LNCaP clone FGC (cell line): ENCODE measurements around the gene CIT.
"Not testable (repeated sequence)": the region's sequence is repeated elsewhere in the genome, so short reads cannot be mapped to it uniquely, and the experiment has no call there.

Experiments used
- DNase-seq: peaks from one replicate; pipeline ENCODE4 v3.0.0-alpha.2; 2011; ENCODE audit warnings: low read depth
- H3K4me3 ChIP-seq: 2 replicates; pipeline ENCODE4 v1.5.1; 2011; ENCODE audit warnings: mild to moderate bottlenecking, low read depth, low read length, control low read depth
- TF ChIP-seq, protein P1 (sequence below): IDR thresholded peaks from 2 replicates; pipeline ENCODE4 v1.5.1; 2012; ENCODE audit warnings: mild to moderate bottlenecking; ENCODE audit not compliant: control insufficient read depth, insufficient read depth; ENCODE audit errors: extremely low read depth

CIT gene

DNA sequence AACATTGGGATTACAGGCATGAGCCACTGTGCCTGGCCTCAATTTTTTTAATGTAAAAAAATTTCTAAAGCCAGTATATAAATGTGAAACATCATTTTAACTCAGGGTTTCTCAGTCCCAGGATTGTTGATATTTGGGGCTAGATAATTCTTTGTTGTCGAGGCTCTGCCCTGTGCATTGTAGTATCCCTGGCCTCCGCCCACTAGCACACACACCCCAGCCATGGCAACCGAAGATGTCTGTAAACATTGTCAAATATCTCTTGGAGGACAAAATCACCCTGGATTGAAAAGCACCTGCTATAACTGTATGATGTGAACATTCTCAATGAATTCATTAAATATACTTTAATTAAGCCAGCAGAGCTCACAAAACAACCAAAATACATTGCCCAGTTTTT is 8.4 kb upstream of the CIT start:
- no peak for DNase-seq
- TF ChIP-seq, protein P1, sequence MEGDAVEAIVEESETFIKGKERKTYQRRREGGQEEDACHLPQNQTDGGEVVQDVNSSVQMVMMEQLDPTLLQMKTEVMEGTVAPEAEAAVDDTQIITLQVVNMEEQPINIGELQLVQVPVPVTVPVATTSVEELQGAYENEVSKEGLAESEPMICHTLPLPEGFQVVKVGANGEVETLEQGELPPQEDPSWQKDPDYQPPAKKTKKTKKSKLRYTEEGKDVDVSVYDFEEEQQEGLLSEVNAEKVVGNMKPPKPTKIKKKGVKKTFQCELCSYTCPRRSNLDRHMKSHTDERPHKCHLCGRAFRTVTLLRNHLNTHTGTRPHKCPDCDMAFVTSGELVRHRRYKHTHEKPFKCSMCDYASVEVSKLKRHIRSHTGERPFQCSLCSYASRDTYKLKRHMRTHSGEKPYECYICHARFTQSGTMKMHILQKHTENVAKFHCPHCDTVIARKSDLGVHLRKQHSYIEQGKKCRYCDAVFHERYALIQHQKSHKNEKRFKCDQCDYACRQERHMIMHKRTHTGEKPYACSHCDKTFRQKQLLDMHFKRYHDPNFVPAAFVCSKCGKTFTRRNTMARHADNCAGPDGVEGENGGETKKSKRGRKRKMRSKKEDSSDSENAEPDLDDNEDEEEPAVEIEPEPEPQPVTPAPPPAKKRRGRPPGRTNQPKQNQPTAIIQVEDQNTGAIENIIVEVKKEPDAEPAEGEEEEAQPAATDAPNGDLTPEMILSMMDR = no peak
- no peak overlapping the region for H3K4me3 ChIP-seq

DNA sequence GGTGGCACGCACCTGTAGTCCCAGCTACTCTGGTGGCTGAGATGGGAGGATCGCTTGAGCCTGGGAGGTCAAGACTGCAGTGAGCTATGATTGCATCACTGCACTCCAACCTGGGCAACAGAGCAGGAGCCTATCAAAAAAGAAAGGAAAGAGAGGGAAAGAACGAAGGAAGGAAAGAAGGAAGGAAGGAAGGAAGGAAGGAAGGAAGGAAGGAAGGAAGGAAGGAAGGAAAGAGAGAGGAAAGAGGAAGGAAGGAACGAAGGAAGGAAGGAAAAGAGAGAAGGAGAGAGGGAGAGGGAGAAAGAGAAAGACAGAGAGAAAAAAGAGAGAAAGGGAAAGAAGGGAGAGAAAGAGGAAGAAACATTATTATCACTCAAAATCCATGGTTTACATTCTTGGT is 6.7 kb upstream of the CIT start:
- DNase-seq, H3K4me3 ChIP-seq: not testable (repeated sequence)

DNA sequence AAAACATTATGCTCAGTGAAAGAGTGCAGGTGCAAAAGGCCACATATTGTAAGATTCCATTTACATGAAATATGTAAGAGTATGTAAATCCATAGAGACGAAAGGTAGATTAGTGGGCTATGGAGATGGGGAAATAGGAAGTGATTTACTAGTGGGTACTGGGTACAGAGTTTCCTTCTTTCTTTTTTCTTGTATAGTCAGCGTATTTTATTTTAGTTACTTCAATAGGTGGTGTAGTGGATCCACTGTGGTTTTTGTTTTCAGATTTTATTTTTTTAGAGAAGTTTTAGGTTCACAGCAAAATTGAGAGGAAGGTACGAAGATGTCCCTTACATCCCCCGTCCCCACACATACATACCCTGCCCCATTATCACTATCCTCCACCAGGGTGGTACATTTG is 6.1 kb upstream of the CIT start:
- TF ChIP-seq, protein P1 = no peak
- H3K4me3 ChIP-seq = no peak overlapping the region
- DNase-seq = no peak

DNA sequence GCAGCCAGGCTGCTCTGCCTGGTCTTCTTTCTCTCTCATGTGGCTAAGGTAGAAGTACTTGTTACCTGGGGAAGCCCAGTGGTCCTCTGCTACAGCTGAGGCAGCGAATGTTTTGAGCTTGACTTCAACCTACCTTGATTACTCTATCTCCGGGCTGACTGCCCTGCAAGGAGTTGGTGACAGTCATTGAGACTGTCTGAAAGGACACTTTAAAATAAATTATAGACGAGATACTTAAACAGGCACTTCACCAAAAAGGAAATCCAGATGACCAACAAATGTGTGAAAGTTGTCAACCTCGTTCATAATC is 474 bp upstream of the CIT start:
- TF ChIP-seq, protein P1 = no peak
- no peak for DNase-seq
- peak overlapping the region; percentile 97 for H3K4me3 ChIP-seq

DNA sequence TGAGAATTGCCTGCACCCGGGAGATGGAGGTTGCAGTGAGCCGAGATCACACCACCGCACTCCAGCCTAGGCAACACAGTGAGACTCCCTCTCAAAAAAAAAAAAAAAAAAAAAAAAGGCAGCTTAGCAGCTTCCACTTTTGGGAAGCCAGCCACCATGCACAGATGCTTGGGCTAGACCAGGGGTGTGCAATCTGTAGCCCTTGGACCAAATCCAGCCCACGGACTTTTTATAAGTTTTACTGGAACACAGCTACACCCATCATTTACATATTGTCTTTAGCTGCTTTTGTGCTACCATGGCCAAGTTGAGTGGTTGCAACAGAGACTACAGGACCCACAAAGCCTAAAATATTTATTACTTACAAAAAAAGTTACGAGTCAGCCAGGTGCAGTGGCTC is 6.7 kb downstream of the CIT start:
- TF ChIP-seq, protein P1 = no peak
- DNase-seq = no peak
- H3K4me3 ChIP-seq = no peak overlapping the region

DNA sequence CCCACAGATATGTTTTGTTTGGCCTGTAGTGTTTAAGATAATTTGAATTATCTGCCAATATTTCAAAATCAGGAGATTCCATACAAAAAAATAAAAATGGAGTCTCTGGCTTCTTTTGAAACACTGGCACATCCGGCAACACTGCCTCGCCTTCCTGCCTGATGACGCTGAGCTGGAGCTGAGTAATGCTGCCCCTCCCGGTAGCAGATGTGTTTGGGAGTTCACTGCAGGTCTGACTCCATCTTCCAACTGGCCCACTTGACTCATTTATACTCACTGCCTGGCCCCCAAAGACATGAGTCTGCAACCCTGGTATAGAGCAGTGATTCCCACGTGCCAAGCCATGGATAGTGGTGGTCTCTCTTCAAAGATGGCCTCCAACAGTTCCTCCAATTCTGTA is 7.4 kb downstream of the CIT start:
- no peak overlapping the region for H3K4me3 ChIP-seq
- no peak for DNase-seq
- TF ChIP-seq, protein P1 = no peak

DNA sequence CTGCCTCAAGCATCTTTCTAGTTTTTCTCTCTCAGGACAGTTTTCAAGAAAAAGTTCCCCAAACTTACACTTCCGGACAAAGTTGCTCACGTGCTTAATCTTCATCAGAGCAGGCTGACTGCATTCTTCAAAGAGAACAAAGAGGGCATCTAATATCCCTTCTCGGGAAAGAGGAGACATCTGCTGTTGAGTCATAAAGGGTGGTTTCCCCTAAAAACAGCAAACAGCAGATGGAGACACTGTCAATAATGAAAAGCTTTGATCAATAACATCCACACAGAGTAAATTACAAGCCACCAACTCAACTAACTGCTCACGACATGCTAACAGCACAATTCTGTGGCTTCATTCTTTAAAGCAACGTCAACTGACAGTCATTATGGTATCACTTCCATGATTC is 8.1 kb downstream of the CIT start:
- TF ChIP-seq, protein P1 = no peak
- DNase-seq = no peak
- no peak overlapping the region for H3K4me3 ChIP-seq

DNA sequence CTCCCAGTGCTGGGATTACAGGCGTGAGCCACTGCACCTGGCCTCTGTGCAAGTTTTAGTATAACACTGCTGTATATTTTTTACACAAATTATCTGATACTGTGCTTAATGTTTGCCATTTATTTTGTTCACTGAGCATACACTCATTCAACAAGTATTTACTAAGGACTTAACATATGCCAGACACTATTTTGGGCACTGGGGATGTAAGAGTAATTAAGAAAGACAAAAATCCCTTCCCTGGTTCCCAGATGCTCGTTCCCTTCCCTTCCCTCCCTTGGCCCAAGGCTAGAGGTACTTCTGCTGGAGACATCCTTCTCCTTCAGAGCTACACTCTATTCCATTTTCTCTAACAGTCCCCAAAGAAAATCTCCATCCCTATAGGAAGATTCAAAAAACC is 12.5 kb downstream of the CIT start:
- DNase-seq = no peak
- TF ChIP-seq, protein P1 = no peak
- no peak overlapping the region for H3K4me3 ChIP-seq
